Nucleus accumbens (tissue), 56 donors: ENCODE results near the gene MED12L.

Experiments
- DNase-seq, 56 donors: peaks; one replicate each; lab custom pipeline; 2025; lab: John Stamatoyannopoulos, UW

The MED12L gene

GRCh38 chr3:151135541-151136337 is 50.3 kb downstream of the MED12L start:
- DNase-seq, result no peak

GRCh38 chr3:151142929-151143328 is 57.5 kb downstream of the MED12L start:
- no peak for DNase-seq

GRCh38 chr3:151144016-151144415 is 58.6 kb downstream of the MED12L start:
- DNase-seq, result no peak

GRCh38 chr3:151144760-151145159 is 59.3 kb downstream of the MED12L start:
- DNase-seq, result no peak

GRCh38 chr3:151145713-151146070 is 60.2 kb downstream of the MED12L start:
- no peak for DNase-seq

GRCh38 chr3:151146071-151146730 is 60.7 kb downstream of the MED12L start:
- DNase-seq, result peak in 51 of 56 donors; percentile 3 to 86 (median 53)

GRCh38 chr3:151146731-151147091 is 61.2 kb downstream of the MED12L start:
- no peak for DNase-seq

- DNase-seq, result no peak
Measured at GRCh38 chr3:151147299-151147698, 61.8 kb downstream of the MED12L start.

- no peak for DNase-seq
Measured at GRCh38 chr3:151152455-151153079, 67.1 kb downstream of the MED12L start.

- DNase-seq, result no peak
Measured at GRCh38 chr3:151154566-151154965, 69.1 kb downstream of the MED12L start.

- DNase-seq, result no peak
Measured at GRCh38 chr3:151155409-151156128, 70.1 kb downstream of the MED12L start.

- DNase-seq, result no peak
Measured at GRCh38 chr3:151156618-151157216, 71.3 kb downstream of the MED12L start.

GRCh38 chr3:151159806-151160205 is 74.3 kb downstream of the MED12L start:
- no peak for DNase-seq

GRCh38 chr3:151165226-151165625 is 79.8 kb downstream of the MED12L start:
- no peak for DNase-seq

GRCh38 chr3:151166161-151166560 is 80.7 kb downstream of the MED12L start:
- DNase-seq, result no peak

- DNase-seq, result peak in 38 of 56 donors; percentile 5 to 82 (median 32)
Measured at GRCh38 chr3:151168269-151169094, 83.0 kb downstream of the MED12L start.

- DNase-seq, result no peak
Measured at GRCh38 chr3:151169262-151169947, 83.9 kb downstream of the MED12L start.

GRCh38 chr3:151169948-151170679 is 84.7 kb downstream of the MED12L start:
- peak in 5 of 56 donors; percentile 3 to 24 (median 14) for DNase-seq
